Right lobe of liver (tissue), 4 donors: ENCODE results near the gene DOK6.

Source experiments
- POLR2A ChIP-seq: fragments of 450-650 bp; IDR thresholded peaks from one replicate; pipeline ENCODE4 v1.6.1; 2017; ENCODE audit warnings: antibody characterized with exemption, mild to moderate bottlenecking
- TF ChIP-seq, protein P1 (sequence below), 4 donors: fragments of 200-600 bp in 3 of 4; fragments of 450-650 bp in 1 of 4; IDR thresholded peaks; one replicate each; pipeline versions ENCODE4 v1.5.1 to v1.8.0; 2016 to 2022; ENCODE audit warnings: antibody characterized with exemption in 4 of 4, mild to moderate bottlenecking in 2 of 4
- donor health status: DM: no; HTN: no; CAD: no.
- donor health status: DM: no; HTN: no; CAD: no.
- donor health status: DM: no; HTN: yes; CAD: no.

DNA sequence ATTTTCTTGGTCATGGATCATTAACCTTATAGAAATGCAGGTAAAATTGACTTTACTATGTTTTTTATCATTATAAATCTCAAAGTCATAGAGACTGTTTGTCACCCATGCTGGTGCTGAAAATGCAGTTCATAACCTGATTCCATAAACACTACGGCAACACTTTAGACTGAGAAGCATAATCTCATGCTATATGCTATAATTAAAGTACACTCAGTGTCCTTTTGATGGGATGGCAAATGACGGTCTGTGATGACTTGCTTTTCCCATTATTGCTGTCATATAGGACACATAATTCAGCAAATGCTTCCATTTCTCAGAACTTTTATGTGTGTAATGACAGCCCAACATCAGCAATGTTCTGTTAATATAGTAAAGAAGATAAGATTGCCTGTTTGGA is 384.1 kb downstream of the DOK6 start:
- TF ChIP-seq, protein P1, sequence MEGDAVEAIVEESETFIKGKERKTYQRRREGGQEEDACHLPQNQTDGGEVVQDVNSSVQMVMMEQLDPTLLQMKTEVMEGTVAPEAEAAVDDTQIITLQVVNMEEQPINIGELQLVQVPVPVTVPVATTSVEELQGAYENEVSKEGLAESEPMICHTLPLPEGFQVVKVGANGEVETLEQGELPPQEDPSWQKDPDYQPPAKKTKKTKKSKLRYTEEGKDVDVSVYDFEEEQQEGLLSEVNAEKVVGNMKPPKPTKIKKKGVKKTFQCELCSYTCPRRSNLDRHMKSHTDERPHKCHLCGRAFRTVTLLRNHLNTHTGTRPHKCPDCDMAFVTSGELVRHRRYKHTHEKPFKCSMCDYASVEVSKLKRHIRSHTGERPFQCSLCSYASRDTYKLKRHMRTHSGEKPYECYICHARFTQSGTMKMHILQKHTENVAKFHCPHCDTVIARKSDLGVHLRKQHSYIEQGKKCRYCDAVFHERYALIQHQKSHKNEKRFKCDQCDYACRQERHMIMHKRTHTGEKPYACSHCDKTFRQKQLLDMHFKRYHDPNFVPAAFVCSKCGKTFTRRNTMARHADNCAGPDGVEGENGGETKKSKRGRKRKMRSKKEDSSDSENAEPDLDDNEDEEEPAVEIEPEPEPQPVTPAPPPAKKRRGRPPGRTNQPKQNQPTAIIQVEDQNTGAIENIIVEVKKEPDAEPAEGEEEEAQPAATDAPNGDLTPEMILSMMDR (IDR thresholded peaks at IDR 0.05), result no peak
- no peak for TF ChIP-seq POLR2A
